Aorta (tissue), 5 donors: ENCODE results near the gene FKBP5. TPM values are rescaled to one million over a fixed set of nuclear protein-coding genes. Genes with fewer than 3 reads are reported as not detected.
"Not testable (repeated sequence)": the region's sequence is repeated elsewhere in the genome, so short reads cannot be mapped to it uniquely, and the experiment has no call there.

Experiments
- ATAC-seq: fragments of 200-7000 bp; cut with Tn5 transposase; one replicate; pipeline ENCODE4 v1.9.1; 2022; ENCODE audit warnings: moderate library complexity; ENCODE audit not compliant: low FRiP score
- DNase-seq, 2 donors: peaks; one replicate each; pipeline ENCODE4 v3.0.0-alpha.2; 2020
- H3K27ac ChIP-seq, 2 donors: one replicate each; pipeline ENCODE4 v1.5.1; 2013; ENCODE audit warnings: low read length in 2 of 2, mild to moderate bottlenecking in 2 of 2, moderate library complexity in 2 of 2, control low read depth in 1 of 2, inconsistent platforms in 1 of 2, low read depth in 1 of 2
- H3K27me3 ChIP-seq, 2 donors: one replicate each; pipeline ENCODE4 v1.6.1; 2013; ENCODE audit warnings: control low read depth in 1 of 2, low read length in 1 of 2, mild to moderate bottlenecking in 1 of 2, moderate library complexity in 1 of 2; ENCODE audit not compliant: insufficient read depth in 2 of 2, control insufficient read depth in 1 of 2
- H3K36me3 ChIP-seq, 2 donors: one replicate each; pipeline ENCODE4 v1.6.1; 2013; ENCODE audit warnings: control low read depth in 1 of 2, low read length in 1 of 2, mild to moderate bottlenecking in 1 of 2; ENCODE audit not compliant: insufficient read depth in 2 of 2, control insufficient read depth in 1 of 2
- H3K4me1 ChIP-seq, 2 donors: one replicate each; pipeline ENCODE4 v1.6.1; 2013; ENCODE audit warnings: low read length in 2 of 2, control low read depth in 1 of 2, mild to moderate bottlenecking in 1 of 2, moderate library complexity in 1 of 2; ENCODE audit not compliant: insufficient read depth in 2 of 2, control insufficient read depth in 1 of 2
- H3K4me3 ChIP-seq, 2 donors: one replicate each; pipeline ENCODE4 v1.5.1; 2013; ENCODE audit warnings: low read length in 2 of 2, control low read depth in 1 of 2, mild to moderate bottlenecking in 1 of 2
- H3K9me3 ChIP-seq: one replicate; pipeline ENCODE4 v1.6.1; 2013; ENCODE audit warnings: mild to moderate bottlenecking, low read length; ENCODE audit not compliant: control insufficient read depth
- WGBS, 2 donors: extraction: QIAGEN DNeasy Blood & Tissue Kit; methylation state at CpG; one replicate each; pipeline ENCODE4 v1.1.7; 2013; 5-methylcytosine and 5-hydroxymethylcytosine counted together
- intact Hi-C, 2 donors: fragments of 100-400 bp; cut with DNase I; formaldehyde crosslinking; loops; one replicate each; pipeline versions ENCODE4 v1.14.2 to v1.15.0; 2022
- polyA plus RNA-seq, 2 donors: library from polyadenylated mRNA; stranded (reverse); fragments of 200-250 nt; gene quantifications; one replicate each; pipeline ENCODE4 v1.2.3, GENCODE V29; 2013
- total RNA-seq, 2 donors: library from RNA; stranded (reverse); fragmentation: NEBNext Ultra II Directional; extraction: Animal tissue kit (Norgen Biotek cat#: 25700); gene quantifications; one replicate each; pipeline ENCODE4 v1.2.1, GENCODE V29; 2021
- donor health status: healthy with polysubstance abuse.
- donor health status: Bipolar disorder and iron deficiency.
- donor health status: DM: no; HTN: no; CAD: no.
- donor health status: DM: no; HTN: no; CAD: no.
- donor health status: DM: yes; HTN: yes; CAD: no.

Gene FKBP5
- total and polyA plus RNA-seq, 4 donors = 25.1 to 102 (median 87.6) TPM

DNA sequence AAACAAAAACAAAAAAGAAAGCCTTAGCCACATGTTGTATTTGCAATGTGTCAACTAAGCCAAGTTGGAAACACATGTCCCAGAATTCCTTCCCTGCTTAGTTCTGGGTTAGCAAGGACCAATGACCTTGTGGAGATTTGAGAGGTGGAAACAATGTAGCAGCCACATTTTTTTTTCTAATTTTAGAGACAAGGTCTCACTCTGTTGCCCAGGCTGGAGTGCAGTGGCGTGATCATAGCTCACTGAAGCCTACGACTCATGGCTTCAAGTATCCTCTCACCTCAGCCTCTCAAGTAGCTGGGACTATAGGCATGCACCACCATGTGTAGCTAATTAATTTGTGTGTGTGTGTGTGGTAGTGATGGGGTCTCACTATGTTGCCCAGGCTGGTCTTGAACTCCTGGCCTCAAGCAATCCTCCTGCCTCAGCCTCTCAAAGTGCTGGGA lies 117.8 kb downstream of the FKBP5 start:
- H3K4me1 ChIP-seq, intact Hi-C loops, H3K36me3 ChIP-seq, ATAC-seq, H3K9me3 ChIP-seq, H3K27ac ChIP-seq, H3K4me3 ChIP-seq, DNase-seq, H3K27me3 ChIP-seq: not testable (repeated sequence)
- WGBS, 2 donors = 74 to 88% methylated on average over 2 of the region's 2 CpGs

GRCh38 chr6:35569011-35569461 lies 119.7 kb downstream of the FKBP5 start:
- 53 to 67% methylated on average over 5 of the region's 5 CpGs for WGBS, 2 donors
- Histone ChIP-seq H3K27me3 (no peaks in the 10 kb centered on the region), H3K4me1 (no peaks in the 10 kb centered on the region), H3K36me3 (no peaks in the 10 kb centered on the region), H3K27ac (no peak overlapping the region), H3K4me3 (no peak overlapping the region), H3K9me3 (no peaks in the 10 kb centered on the region)
- intact Hi-C loops = no loop called here
- ATAC-seq = peak; percentile 71
- DNase-seq = peak; percentile 50 to 81

DNA sequence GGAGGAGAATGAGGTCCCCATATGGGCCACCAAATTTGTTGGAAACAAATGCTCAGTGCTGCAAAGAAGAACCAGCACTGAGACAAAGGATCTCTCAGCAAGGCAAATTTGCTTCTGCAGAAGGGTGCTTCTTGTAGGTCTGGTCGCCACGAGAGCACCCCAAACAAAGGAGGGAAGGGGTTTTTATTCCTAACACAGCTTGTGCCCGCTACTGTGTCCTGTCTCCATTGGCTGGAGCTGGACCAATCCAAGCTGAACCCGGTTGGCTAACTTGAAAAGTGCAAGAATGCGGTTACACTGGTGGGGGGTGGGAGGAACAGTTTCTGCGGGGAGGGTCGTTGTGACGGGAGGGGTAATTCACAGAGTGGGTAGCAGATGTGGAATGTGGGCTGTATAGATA lies 121.9 kb downstream of the FKBP5 start:
- no peaks in the 10 kb centered on the region for H3K27me3 ChIP-seq
- ATAC-seq = no peak
- no peak overlapping the region for H3K27ac ChIP-seq
- H3K36me3 ChIP-seq = no peaks in the 10 kb centered on the region
- intact Hi-C loops = no loop called here
- no peak for DNase-seq
- 78 to 86% methylated on average over 8 of the region's 8 CpGs for whole genome bisulfite sequencing, 2 donors
- H3K4me1 ChIP-seq = no peaks in the 10 kb centered on the region
- H3K4me3 ChIP-seq = no peak overlapping the region
- H3K9me3 ChIP-seq = no peaks in the 10 kb centered on the region

DNA sequence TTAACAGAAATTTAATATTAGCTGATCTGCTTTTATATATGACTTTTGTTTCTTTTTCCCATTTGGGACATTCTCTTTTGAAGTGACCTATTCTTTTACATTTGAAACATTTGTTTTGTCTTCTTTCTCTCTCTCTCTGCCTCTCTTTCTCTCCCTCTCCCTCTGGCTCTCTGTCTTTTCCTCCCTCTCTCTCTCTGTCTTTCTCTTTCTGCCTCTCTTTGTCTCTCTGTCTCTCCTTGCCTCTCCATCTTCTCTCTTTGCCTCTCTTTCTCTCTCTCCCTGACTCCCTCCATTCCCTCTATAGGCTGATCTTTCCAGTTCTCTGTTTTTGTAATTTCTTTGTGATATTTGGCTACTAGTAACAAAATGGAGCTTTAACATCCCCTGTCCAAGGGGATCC lies 124.0 kb downstream of the FKBP5 start:
- H3K4me3 ChIP-seq = no peak overlapping the region
- H3K36me3 ChIP-seq = no peaks in the 10 kb centered on the region
- no peaks in the 10 kb centered on the region for H3K9me3 ChIP-seq
- DNase-seq = no peak
- H3K4me1 ChIP-seq = no peaks in the 10 kb centered on the region
- no peak overlapping the region for H3K27ac ChIP-seq
- H3K27me3 ChIP-seq = no peaks in the 10 kb centered on the region
- ATAC-seq = no peak
- intact Hi-C loops = no loop called here

DNA sequence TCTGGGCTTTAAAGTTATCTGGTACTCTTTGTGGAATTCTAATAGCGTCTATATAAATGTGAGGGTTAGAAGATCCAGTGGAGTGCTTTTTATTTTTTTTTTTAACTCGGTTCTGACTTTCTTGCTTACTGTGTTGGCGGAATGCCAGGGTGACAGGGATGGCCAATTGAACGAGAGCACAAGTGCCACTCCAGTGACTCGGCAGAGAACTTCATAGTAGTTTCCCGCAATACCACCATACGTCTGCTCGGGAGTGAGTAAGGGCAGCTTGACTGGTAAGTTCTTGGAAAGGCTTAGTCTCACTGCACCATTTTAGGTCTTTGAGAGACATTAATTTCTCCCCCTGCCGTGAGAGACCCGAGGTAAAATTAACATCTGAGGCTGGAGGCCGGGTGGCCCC lies 126.7 kb downstream of the FKBP5 start:
- ATAC-seq (no peak), DNase-seq (no peak)
- Histone ChIP-seq H3K27ac (no peak overlapping the region), H3K9me3 (no peaks in the 10 kb centered on the region), H3K4me3 (no peak overlapping the region), H3K4me1 (no peaks in the 10 kb centered on the region), H3K27me3 (no peaks in the 10 kb centered on the region), H3K36me3 (no peaks in the 10 kb centered on the region)
- intact Hi-C loops = no loop called here
- 46 to 50% methylated on average over 11 of the region's 11 CpGs for WGBS, 2 donors

GRCh38 chr6:35561113-35561512 lies 127.6 kb downstream of the FKBP5 start:
- no peak overlapping the region for H3K27ac ChIP-seq
- H3K27me3 ChIP-seq = no peaks in the 10 kb centered on the region
- ATAC-seq (no peak), DNase-seq (no peak)
- no peaks in the 10 kb centered on the region for H3K4me1 ChIP-seq
- intact Hi-C loops = no loop called here
- no peak overlapping the region for H3K4me3 ChIP-seq
- H3K9me3 ChIP-seq = no peaks in the 10 kb centered on the region
- H3K36me3 ChIP-seq = no peaks in the 10 kb centered on the region
- WGBS, 2 donors = 78 to 89% methylated on average over 5 of the region's 5 CpGs

- 86 to 88% methylated on average over 12 of the region's 12 CpGs for WGBS, 2 donors
- Histone ChIP-seq H3K36me3 (no peaks in the 10 kb centered on the region), H3K27me3 (no peaks in the 10 kb centered on the region), H3K27ac (no peak overlapping the region), H3K4me3 (no peak overlapping the region), H3K4me1 (no peaks in the 10 kb centered on the region), H3K9me3 (no peaks in the 10 kb centered on the region)
- intact Hi-C loops = no loop called here
- no peak for ATAC-seq
- no peak for DNase-seq
Measured at GRCh38 chr6:35558571-35558970, 130.1 kb downstream of the FKBP5 start.

- H3K36me3 ChIP-seq = no peaks in the 10 kb centered on the region
- no peaks in the 10 kb centered on the region for H3K27me3 ChIP-seq
- no peaks in the 10 kb centered on the region for H3K4me1 ChIP-seq
- ATAC-seq (no peak), DNase-seq (peak in 1 of 2 donors; percentile 72)
- H3K9me3 ChIP-seq = peaks cover 3% of the 10 kb centered on the region
- no peak overlapping the region for H3K27ac ChIP-seq
- intact Hi-C loops = no loop called here
- 68 to 69% methylated on average over 6 of the region's 6 CpGs for WGBS, 2 donors
- no peak overlapping the region for H3K4me3 ChIP-seq
Measured at GRCh38 chr6:35557239-35557638, 131.5 kb downstream of the FKBP5 start.

- no peak for DNase-seq
- H3K27me3 ChIP-seq = no peaks in the 10 kb centered on the region
- H3K36me3 ChIP-seq = no peaks in the 10 kb centered on the region
- no peaks in the 10 kb centered on the region for H3K4me1 ChIP-seq
- no peak for ATAC-seq
- H3K27ac ChIP-seq = no peak overlapping the region
- peaks cover 6% of the 10 kb centered on the region for H3K9me3 ChIP-seq
- H3K4me3 ChIP-seq = no peak overlapping the region
- intact Hi-C loops = no loop called here
- WGBS, 2 donors = 90 to 92% methylated on average over 4 of the region's 4 CpGs
Measured at GRCh38 chr6:35554811-35555210, 133.9 kb downstream of the FKBP5 start.
